ENCODE data around the gene LRCOL1. TPM values are rescaled to one million over a fixed set of nuclear protein-coding genes. Genes with fewer than 3 reads are reported as not detected.

The LRCOL1 gene
- total and polyA plus RNA-seq, 2 of the 13 experiments (the other 11 are each of a cell fraction or from before 2014, with no cell fraction given) = not detected

GRCh38 chr12:132629330-132629729, 18.9 kb upstream of the LRCOL1 start:
- Histone ChIP-seq H3K9ac (ENCODE audit: insufficient read depth, low read depth, low read length) (no peak overlapping the region), H3K4me3 (replicated peaks in 1 of 3; ENCODE audit: insufficient read depth in 1 of 3, low read depth in 2 of 3, low read length in 3 of 3) (no peak overlapping the region), H2AFZ (ENCODE audit: low read length) (no peak overlapping the region), H3K27me3 (ENCODE audit: control insufficient read depth in 1 of 2, insufficient read depth in 2 of 2, low read length in 2 of 2) (no peaks in the 10 kb centered on the region), H3K4me1 (ENCODE audit: insufficient read depth, low read length) (no peaks in the 10 kb centered on the region), H3K4me2 (ENCODE audit: low read depth, low read length) (no peak overlapping the region), H3K27ac (ENCODE audit: extremely low read length, insufficient read depth, low read length) (no peak overlapping the region), H3K9me3 (ENCODE audit: low read length) (no peaks in the 10 kb centered on the region), H3K79me2 (ENCODE audit: insufficient read depth, low read length) (no peaks in the 10 kb centered on the region), H4K20me1 (ENCODE audit: insufficient read depth, low read length) (no peaks in the 10 kb centered on the region), H3K36me3 (replicated peaks in 1 of 2; ENCODE audit: control insufficient read depth in 1 of 2, insufficient read depth in 2 of 2, low read length in 2 of 2) (peaks cover 22 to 67% of the 10 kb centered on the region in 2 experiments; a peak in 4 of 5 replicates)
- no peak for FAIRE-seq
- in situ Hi-C loops (cut with HindIII; ENCODE audit: extremely low pct_ligation_motif_present, low pct_unique_long_range_greater_than_20kb) (no loop called here), intact Hi-C loops (cut with micrococcal nuclease; ENCODE audit: unreplicated experiment) (no loop called here)
- CTCF ChIA-PET (ENCODE audit: low intra/inter-chr PET ratio, low total read pairs) = no interaction called here
- no peak for DNase-seq (ENCODE audit: low spot score)
- POLR2A ChIA-PET = no interaction called here
- ATAC-seq = no peak
- 100% methylated on average over 4 of the region's 6 CpGs for WGBS (ENCODE audit: low lambda C conversion rate)
- TF ChIP-seq JARID2 (CRISPR knock-in tag; IDR thresholded peaks at IDR 0.05; ENCODE audit: insufficient replicate concordance) (no peak), MAZ (IDR thresholded peaks at IDR 0.05; ENCODE audit: borderline replicate concordance, low read depth, low read length) (no peak), MAZ (CRISPR knock-in tag; IDR thresholded peaks at IDR 0.05; ENCODE audit: low read depth) (no peak), NAIF1 (CRISPR knock-in tag; IDR thresholded peaks at IDR 0.05; ENCODE audit: borderline replicate concordance) (no peak), ZNF614 (CRISPR knock-in tag; IDR thresholded peaks at IDR 0.05; ENCODE audit: borderline replicate concordance) (no peak), ZNF562 (CRISPR knock-in tag; IDR thresholded peaks at IDR 0.05; ENCODE audit: borderline replicate concordance) (no peak)
- no TSS peak for BruUV-seq (replicated peaks)

- H3K36me3 ChIP-seq (replicated peaks in 1 of 2; ENCODE audit: control insufficient read depth in 1 of 2, insufficient read depth in 2 of 2, low read length in 2 of 2) = peaks cover 15 to 37% of the 10 kb centered on the region in 2 experiments; a peak in 3 of 5 replicates
- no peak for FAIRE-seq
- intact Hi-C loops (cut with micrococcal nuclease; ENCODE audit: unreplicated experiment) = no loop called here
- H4K20me1 ChIP-seq (ENCODE audit: insufficient read depth, low read length) = no peaks in the 10 kb centered on the region; the same call in 1 of the 2 replicates
- H3K27me3 ChIP-seq (ENCODE audit: control insufficient read depth in 1 of 2, insufficient read depth in 2 of 2, low read length in 2 of 2) = no peaks in the 10 kb centered on the region
- TF ChIP-seq ZKSCAN8 (CRISPR knock-in tag; IDR thresholded peaks at IDR 0.05; ENCODE audit: borderline replicate concordance) = no peak
- no peak for TF ChIP-seq ZNF7 (CRISPR knock-in tag; IDR thresholded peaks at IDR 0.05)
- TF ChIP-seq KAT7 (CRISPR knock-in tag; IDR thresholded peaks at IDR 0.05; ENCODE audit: borderline replicate concordance) = no peak
- TF ChIP-seq, protein P1, sequence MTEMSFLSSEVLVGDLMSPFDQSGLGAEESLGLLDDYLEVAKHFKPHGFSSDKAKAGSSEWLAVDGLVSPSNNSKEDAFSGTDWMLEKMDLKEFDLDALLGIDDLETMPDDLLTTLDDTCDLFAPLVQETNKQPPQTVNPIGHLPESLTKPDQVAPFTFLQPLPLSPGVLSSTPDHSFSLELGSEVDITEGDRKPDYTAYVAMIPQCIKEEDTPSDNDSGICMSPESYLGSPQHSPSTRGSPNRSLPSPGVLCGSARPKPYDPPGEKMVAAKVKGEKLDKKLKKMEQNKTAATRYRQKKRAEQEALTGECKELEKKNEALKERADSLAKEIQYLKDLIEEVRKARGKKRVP (CRISPR knock-in tag; IDR thresholded peaks at IDR 0.05) = no peak
- no peak for TF ChIP-seq ZNF260 (CRISPR knock-in tag; IDR thresholded peaks at IDR 0.05; ENCODE audit: borderline replicate concordance, low read depth)
- no peaks in the 10 kb centered on the region for H3K9me3 ChIP-seq (ENCODE audit: low read length)
- WGBS (ENCODE audit: low lambda C conversion rate) = 96% methylated on average over 17 of the region's 24 CpGs
- no peak overlapping the region for H3K27ac ChIP-seq (ENCODE audit: extremely low read length, insufficient read depth, low read length)
- H3K4me1 ChIP-seq (ENCODE audit: insufficient read depth, low read length) = peaks cover 10% of the 10 kb centered on the region
- in situ Hi-C loops (cut with HindIII; ENCODE audit: extremely low pct_ligation_motif_present, low pct_unique_long_range_greater_than_20kb) = no loop called here
- no TSS peak for BruUV-seq (replicated peaks)
- DNase-seq (ENCODE audit: low spot score) = no peak
- ATAC-seq = no peak
- no peaks in the 10 kb centered on the region for H3K79me2 ChIP-seq (ENCODE audit: insufficient read depth, low read length)
- no peak overlapping the region for H3K4me3 ChIP-seq (replicated peaks in 1 of 3; ENCODE audit: insufficient read depth in 1 of 3, low read depth in 2 of 3, low read length in 3 of 3)
- no peak overlapping the region for H3K4me2 ChIP-seq (ENCODE audit: low read depth, low read length)
- H2AFZ ChIP-seq (ENCODE audit: low read length) = no peak overlapping the region
- POLR2A ChIA-PET = no interaction called here
- CTCF ChIA-PET (ENCODE audit: low intra/inter-chr PET ratio, low total read pairs) = no interaction called here
- no peak overlapping the region for H3K9ac ChIP-seq (ENCODE audit: insufficient read depth, low read depth, low read length)
Measured at GRCh38 chr12:132625731-132626430, 15.5 kb upstream of the LRCOL1 start.

Measured in HepG2 (cell line).